Measurements from ENCODE around the gene LCTL.
A peak's percentile ranks its signal among the peaks of the same experiment; 100 is the strongest.

GRCh38 chr15:66504563-66505429 lies 61.0 kb downstream of the LCTL start, which contains the start of the genes RPL4 and ZWILCH:
- TF ChIP-seq, protein P1, sequence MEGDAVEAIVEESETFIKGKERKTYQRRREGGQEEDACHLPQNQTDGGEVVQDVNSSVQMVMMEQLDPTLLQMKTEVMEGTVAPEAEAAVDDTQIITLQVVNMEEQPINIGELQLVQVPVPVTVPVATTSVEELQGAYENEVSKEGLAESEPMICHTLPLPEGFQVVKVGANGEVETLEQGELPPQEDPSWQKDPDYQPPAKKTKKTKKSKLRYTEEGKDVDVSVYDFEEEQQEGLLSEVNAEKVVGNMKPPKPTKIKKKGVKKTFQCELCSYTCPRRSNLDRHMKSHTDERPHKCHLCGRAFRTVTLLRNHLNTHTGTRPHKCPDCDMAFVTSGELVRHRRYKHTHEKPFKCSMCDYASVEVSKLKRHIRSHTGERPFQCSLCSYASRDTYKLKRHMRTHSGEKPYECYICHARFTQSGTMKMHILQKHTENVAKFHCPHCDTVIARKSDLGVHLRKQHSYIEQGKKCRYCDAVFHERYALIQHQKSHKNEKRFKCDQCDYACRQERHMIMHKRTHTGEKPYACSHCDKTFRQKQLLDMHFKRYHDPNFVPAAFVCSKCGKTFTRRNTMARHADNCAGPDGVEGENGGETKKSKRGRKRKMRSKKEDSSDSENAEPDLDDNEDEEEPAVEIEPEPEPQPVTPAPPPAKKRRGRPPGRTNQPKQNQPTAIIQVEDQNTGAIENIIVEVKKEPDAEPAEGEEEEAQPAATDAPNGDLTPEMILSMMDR (IDR thresholded peaks at IDR 0.05): peak in 5 of 6 experiments; percentile 10 to 33 (median 13)
- TF ChIP-seq POLR2A (IDR thresholded peaks at IDR 0.05): peak; percentile 89
